OCI-LY3 (cell line): ENCODE data around the gene TRIM29.

Experiments
- CTCF ChIP-seq: fragments of 200-600, 300-600 bp; sonication (generic); IDR thresholded peaks from 2 replicates; pipeline ENCODE4 v1.5.1; 2014; ENCODE audit warnings: antibody characterized with exemption, low read length, low read depth
- EZH2phosphoT487 ChIP-seq: fragments of 200-600 bp; shearing (Covaris generic); IDR thresholded peaks from 2 replicates; pipeline ENCODE4 v1.6.1; 2018; ENCODE audit warnings: antibody characterized with exemption, mixed run types, low read depth

DNA sequence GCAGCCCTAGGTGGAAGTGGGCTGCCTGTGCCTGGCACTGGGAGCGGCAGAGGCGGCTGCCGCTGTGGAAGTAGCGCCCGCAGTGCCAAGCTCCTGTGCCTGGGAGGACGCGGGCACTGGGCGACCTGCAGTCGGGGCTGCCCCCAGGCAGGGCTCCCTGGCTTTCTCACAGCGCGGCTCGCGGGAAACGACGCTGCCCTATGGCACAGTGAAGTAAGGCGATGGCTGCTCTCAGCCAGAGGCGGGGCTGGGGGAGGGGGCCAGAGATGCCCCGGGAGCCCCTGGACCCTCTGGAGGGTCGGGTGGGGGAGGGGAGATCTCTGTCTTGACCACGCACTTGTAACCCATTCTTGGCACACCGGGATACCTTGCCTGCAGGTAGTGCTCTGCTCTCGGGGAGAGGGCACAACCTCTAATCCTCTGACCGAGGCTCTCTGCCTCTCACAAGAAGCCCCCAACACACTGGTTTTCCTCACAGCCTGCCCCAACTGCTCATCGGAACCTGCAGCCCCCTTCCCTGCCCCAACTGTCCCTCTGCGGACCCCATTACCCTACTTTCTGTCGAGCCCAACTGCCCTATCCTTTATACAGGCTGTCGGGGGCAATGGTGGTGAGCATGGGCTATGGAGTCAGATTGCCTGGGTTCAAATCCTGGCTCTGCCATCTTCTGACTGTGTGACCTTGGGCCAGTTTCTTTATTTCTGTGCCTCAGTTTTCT is 32.2 kb upstream of the TRIM29 start:
- TF ChIP-seq CTCF (no peak), EZH2phosphoT487 (no peak)
